Brain microvascular endothelial cell (primary cell): ENCODE data around the gene EML1.

Source experiments
- DNase-seq: peaks from one replicate; pipeline ENCODE4 v3.0.0-alpha.2; 2020
- H3K27ac ChIP-seq: fragments of 250-450 bp; sonication (Bioruptor Pico); 2 replicates; pipeline ENCODE4 v1.5.1; 2020; ENCODE audit warnings: mild to moderate bottlenecking, moderate library complexity
- H3K27me3 ChIP-seq: fragments of 250-450 bp; sonication (Bioruptor Pico); replicated peaks from 2 replicates; pipeline ENCODE4 v1.5.1; 2020; ENCODE audit warnings: mild to moderate bottlenecking
- H3K36me3 ChIP-seq: fragments of 250-450 bp; sonication (Bioruptor Pico); replicated peaks from 2 replicates; pipeline ENCODE4 v1.5.1; 2020; ENCODE audit warnings: mild to moderate bottlenecking
- H3K4me3 ChIP-seq: 2 replicates; pipeline ENCODE4 v1.5.1; 2011; ENCODE audit warnings: low read depth, mild to moderate bottlenecking, control low read depth, low read length, moderate library complexity
- in situ Hi-C: cut with HindIII; loops from 2 replicates; pipeline ENCODE4 v1.10.0; 2017; ENCODE audit warnings: low sequenced_read_pairs, low pct_ligation_motif_present
- TF ChIP-seq, protein P1 (sequence below): IDR thresholded peaks from 2 replicates; pipeline ENCODE4 v1.5.1; 2011; ENCODE audit warnings: low read depth, mild to moderate bottlenecking, moderate library complexity, low read length, control low read depth, inconsistent platforms; ENCODE audit errors: missing control alignments

The EML1 gene

DNA sequence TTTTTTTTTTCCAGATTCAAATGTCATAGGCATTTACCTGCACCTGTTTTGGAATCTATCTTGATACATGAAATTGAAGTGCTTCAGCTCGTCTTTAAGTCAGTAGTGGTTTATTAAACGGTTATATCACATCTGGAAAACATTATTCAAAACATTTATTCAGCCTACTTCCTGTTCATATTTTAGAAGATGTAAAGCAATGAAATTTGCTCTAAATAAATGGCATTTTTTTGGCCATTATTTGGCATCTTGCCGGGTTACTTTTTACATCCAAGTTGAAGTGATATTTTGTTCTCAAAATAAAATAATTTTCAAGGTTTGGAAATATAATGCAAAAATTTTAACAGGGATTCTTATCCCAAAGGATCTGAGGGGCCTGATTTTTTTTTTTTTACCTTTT is 103.1 kb downstream of the EML1 start:
- DNase-seq, result no peak
- Histone ChIP-seq H3K27ac (no peak overlapping the region), H3K4me3 (no peak overlapping the region), H3K27me3 (no peaks in the 10 kb centered on the region), H3K36me3 (no peaks in the 10 kb centered on the region)
- TF ChIP-seq, protein P1, sequence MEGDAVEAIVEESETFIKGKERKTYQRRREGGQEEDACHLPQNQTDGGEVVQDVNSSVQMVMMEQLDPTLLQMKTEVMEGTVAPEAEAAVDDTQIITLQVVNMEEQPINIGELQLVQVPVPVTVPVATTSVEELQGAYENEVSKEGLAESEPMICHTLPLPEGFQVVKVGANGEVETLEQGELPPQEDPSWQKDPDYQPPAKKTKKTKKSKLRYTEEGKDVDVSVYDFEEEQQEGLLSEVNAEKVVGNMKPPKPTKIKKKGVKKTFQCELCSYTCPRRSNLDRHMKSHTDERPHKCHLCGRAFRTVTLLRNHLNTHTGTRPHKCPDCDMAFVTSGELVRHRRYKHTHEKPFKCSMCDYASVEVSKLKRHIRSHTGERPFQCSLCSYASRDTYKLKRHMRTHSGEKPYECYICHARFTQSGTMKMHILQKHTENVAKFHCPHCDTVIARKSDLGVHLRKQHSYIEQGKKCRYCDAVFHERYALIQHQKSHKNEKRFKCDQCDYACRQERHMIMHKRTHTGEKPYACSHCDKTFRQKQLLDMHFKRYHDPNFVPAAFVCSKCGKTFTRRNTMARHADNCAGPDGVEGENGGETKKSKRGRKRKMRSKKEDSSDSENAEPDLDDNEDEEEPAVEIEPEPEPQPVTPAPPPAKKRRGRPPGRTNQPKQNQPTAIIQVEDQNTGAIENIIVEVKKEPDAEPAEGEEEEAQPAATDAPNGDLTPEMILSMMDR, result no peak
- in situ Hi-C loops, result loop anchor here (25.0 kb wide), 1 partner anchor 184 kb away; no protein-coding TSS in a partner anchor

DNA sequence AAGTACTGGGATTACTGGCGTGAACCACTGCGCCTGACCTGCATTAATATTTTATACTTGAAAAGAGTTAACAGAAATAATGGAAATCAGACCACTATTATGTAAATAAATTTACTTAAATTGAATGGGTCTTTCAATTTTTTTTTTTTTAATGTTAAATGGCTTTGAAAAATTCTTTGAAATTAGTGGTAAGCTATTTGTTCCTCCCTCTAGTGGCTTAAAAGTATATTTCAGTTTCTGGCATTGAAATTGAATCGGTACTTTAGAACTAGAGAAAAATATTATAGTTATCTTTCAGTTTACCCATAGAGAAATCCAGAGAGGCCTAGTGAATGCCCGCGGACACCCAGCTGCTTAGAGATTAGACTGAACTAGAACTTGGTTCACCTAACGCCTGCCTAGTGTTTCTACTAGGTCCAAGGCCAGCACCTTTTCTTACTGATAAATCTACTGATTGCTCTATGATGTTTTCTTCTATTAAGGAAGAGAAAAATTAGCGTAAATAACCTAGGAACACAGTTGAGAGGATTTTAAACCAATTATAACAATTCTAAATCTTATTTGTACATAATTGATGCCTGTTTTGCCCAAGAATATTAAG is 106.5 kb downstream of the EML1 start:
- TF ChIP-seq, protein P1, result peak; percentile 45
- Histone ChIP-seq H3K27ac (no peak overlapping the region), H3K27me3 (no peaks in the 10 kb centered on the region), H3K4me3 (no peak overlapping the region), H3K36me3 (no peaks in the 10 kb centered on the region)
- no peak for DNase-seq
- in situ Hi-C loops, result loop anchor here (25.0 kb wide), 1 partner anchor 187 kb away; no protein-coding TSS in a partner anchor

DNA sequence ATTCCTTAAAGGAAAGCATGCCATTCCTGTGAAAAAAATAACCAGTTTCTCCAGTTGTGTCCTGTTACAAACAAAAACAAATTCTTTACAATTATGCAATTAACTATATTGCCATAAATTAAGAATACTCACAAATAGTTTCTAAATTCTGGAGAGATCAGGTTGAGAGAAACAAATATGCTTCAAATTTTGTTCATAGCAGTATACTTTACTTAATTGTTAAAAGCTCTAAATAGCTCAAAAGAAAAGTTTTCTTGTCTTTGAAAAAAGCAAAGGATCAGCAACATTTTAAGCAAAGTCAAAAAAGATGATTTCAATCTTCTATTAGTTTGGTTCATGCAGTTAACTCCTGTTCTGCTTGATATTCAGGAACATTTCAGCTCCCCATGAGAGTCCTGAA is 109.7 kb downstream of the EML1 start:
- DNase-seq, result no peak
- H3K27me3 ChIP-seq, result no peaks in the 10 kb centered on the region
- H3K36me3 ChIP-seq, result no peaks in the 10 kb centered on the region
- H3K27ac ChIP-seq, result no peak overlapping the region
- TF ChIP-seq, protein P1, result no peak
- in situ Hi-C loops, result no loop called here
- H3K4me3 ChIP-seq, result no peak overlapping the region

DNA sequence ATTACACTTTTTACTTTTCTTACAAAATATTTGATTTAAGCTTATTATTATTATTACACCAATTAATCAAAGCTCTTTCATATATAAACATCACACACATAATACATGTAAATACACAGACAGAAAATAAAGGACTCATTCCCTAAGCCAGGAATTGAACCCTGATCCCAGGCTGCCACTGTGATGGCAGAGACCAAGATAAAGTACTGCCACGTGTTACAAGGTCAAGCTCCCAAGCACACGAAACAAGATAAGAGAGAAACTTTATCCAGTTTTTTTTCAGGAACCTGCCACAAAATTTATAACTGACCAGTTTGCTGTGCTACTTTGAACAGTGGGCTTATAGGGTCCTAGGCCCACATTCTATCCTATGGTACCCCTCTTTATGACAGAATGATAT is 111.3 kb downstream of the EML1 start:
- Histone ChIP-seq H3K27ac (no peak overlapping the region), H3K4me3 (no peak overlapping the region), H3K27me3 (no peaks in the 10 kb centered on the region), H3K36me3 (no peaks in the 10 kb centered on the region)
- DNase-seq, result no peak
- in situ Hi-C loops, result no loop called here
- TF ChIP-seq, protein P1, result no peak

DNA sequence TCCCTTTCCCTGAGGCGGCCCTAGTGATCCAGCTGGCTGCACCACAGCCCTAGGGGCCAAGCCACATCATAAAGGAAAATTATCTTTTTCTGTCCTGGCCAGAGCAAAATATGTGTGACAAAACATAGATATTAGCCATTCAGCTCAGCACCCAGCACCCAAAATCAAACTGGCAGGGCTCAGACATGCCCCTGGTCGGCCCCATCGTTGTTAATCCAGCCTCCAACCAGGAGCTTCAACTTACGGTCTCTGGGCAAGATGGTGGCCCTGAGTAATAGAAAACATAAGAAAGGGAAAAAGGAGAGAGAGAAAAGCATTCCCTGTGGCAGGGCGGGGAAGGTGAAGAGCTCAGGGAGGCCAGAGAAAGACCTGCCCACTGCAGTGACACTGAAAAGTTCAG is 111.9 kb downstream of the EML1 start:
- DNase-seq, result no peak
- no peaks in the 10 kb centered on the region for H3K27me3 ChIP-seq
- H3K27ac ChIP-seq, result no peak overlapping the region
- no peaks in the 10 kb centered on the region for H3K36me3 ChIP-seq
- in situ Hi-C loops, result no loop called here
- TF ChIP-seq, protein P1, result no peak
- no peak overlapping the region for H3K4me3 ChIP-seq
